RWPE1 (cell line): ENCODE measurements around the gene SH3BP2.

Source experiments
- CTCF ChIA-PET: fragments of 350-600 bp; sonication (Branson Sonifier 250); formaldehyde crosslinking; extraction: SDS; loops from one replicate; lab custom pipeline; 2021; lab: Yijun Ruan, JAX
- POLR2A ChIA-PET: fragments of 400-600 bp; formaldehyde crosslinking; extraction: SDS; loops from one replicate; lab custom pipeline; 2020; ENCODE audit warnings: antibody characterized with exemption; ENCODE audit not compliant: low non-redundant PET; lab: Yijun Ruan, JAX
- DNase-seq: peaks from one replicate; pipeline ENCODE4 v3.0.0; 2012; ENCODE audit warnings: low spot score
- H3K27ac ChIP-seq: fragments of 450-650 bp; 2 replicates; pipeline ENCODE4 v1.5.1; 2017
- TF ChIP-seq, protein P1 (sequence below): fragments of 450-650 bp; conservative IDR thresholded peaks from 2 replicates; pipeline ENCODE4 v1.5.1; 2017; ENCODE audit warnings: low read depth, mild to moderate bottlenecking

Gene SH3BP2

GRCh38 chr4:2873329-2873728 is 80.4 kb downstream of the SH3BP2 start:
- no peak for DNase-seq
- CTCF ChIA-PET: interaction anchor here (0.6 kb wide), 1 partner anchor 47 kb away, joined by 6 read pairs; no protein-coding TSS in a partner anchor
- H3K27ac ChIP-seq: no peak overlapping the region
- POLR2A ChIA-PET: no interaction called here
- TF ChIP-seq, protein P1, sequence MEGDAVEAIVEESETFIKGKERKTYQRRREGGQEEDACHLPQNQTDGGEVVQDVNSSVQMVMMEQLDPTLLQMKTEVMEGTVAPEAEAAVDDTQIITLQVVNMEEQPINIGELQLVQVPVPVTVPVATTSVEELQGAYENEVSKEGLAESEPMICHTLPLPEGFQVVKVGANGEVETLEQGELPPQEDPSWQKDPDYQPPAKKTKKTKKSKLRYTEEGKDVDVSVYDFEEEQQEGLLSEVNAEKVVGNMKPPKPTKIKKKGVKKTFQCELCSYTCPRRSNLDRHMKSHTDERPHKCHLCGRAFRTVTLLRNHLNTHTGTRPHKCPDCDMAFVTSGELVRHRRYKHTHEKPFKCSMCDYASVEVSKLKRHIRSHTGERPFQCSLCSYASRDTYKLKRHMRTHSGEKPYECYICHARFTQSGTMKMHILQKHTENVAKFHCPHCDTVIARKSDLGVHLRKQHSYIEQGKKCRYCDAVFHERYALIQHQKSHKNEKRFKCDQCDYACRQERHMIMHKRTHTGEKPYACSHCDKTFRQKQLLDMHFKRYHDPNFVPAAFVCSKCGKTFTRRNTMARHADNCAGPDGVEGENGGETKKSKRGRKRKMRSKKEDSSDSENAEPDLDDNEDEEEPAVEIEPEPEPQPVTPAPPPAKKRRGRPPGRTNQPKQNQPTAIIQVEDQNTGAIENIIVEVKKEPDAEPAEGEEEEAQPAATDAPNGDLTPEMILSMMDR: no peak

- DNase-seq: no peak
- CTCF ChIA-PET: no interaction called here
- TF ChIP-seq, protein P1: no peak
- H3K27ac ChIP-seq: no peak overlapping the region
- POLR2A ChIA-PET: no interaction called here
Measured at GRCh38 chr4:2874861-2875260, 82.0 kb downstream of the SH3BP2 start.

- DNase-seq: no peak
- ChIA-PET POLR2A (no interaction called here), CTCF (no interaction called here)
- H3K27ac ChIP-seq: no peak overlapping the region
- TF ChIP-seq, protein P1: no peak
Measured at GRCh38 chr4:2875556-2875955, 82.7 kb downstream of the SH3BP2 start.

DNA sequence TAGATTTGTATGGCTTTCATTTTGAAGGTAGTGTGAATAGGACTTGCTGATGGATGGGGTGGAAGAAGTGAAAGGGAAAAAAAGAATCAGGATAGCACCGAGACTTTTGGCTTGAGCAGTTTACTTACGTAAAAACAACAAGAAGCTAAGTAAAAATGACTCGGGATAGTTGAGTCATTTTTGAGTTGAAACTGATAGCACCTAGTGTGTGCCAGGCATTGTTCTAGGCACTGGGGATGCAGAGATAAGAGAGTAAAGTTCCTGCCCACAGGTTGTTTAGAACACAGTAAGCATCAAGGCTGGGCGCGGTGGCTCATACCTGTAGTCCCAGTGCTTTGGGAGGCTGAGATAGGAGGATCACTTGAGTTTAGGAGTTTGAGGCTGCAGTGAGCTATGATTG is 85.5 kb downstream of the SH3BP2 start:
- ChIA-PET POLR2A (no interaction called here), CTCF (interaction anchor here (0.5 kb wide), 1 partner anchor 763 kb away, joined by 3 read pairs; no protein-coding TSS in a partner anchor)
- H3K27ac ChIP-seq: no peak overlapping the region
- TF ChIP-seq, protein P1: no peak
- no peak for DNase-seq

DNA sequence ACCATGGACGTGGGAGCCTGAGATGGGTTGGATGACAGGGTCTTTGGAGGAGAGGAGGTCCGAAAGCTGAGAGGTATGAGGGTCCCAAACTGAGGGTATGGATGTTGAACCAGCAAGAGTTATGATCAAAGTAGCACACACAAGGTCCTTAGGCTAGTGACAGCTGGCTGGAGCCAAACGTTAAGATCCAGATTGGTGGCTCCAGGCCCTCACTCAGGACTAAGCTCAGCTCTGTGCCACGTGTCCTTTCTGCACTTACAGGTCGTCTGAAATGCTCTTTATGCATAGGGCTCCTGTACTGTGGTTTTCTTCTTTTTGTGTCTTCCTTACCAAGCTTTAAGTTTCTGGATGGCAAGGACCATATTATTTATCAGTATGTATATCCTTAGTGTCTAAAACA is 86.1 kb downstream of the SH3BP2 start:
- POLR2A ChIA-PET: no interaction called here
- DNase-seq: no peak
- CTCF ChIA-PET: interaction anchor here (0.7 to 0.9 kb wide), 2 partner anchors 81 to 430 kb away, joined by 3 to 5 read pairs; no protein-coding TSS in a partner anchor

GRCh38 chr4:2881431-2881830 is 88.5 kb downstream of the SH3BP2 start:
- DNase-seq: no peak
- ChIA-PET POLR2A (no interaction called here), CTCF (no interaction called here)
- TF ChIP-seq, protein P1: no peak
- no peak overlapping the region for H3K27ac ChIP-seq

More for the DNA sequence above, 86.1 kb downstream of the SH3BP2 start:
- TF ChIP-seq, protein P1: no peak
- H3K27ac ChIP-seq: no peak overlapping the region
